ENCODE results near the gene WRAP73.

DNA sequence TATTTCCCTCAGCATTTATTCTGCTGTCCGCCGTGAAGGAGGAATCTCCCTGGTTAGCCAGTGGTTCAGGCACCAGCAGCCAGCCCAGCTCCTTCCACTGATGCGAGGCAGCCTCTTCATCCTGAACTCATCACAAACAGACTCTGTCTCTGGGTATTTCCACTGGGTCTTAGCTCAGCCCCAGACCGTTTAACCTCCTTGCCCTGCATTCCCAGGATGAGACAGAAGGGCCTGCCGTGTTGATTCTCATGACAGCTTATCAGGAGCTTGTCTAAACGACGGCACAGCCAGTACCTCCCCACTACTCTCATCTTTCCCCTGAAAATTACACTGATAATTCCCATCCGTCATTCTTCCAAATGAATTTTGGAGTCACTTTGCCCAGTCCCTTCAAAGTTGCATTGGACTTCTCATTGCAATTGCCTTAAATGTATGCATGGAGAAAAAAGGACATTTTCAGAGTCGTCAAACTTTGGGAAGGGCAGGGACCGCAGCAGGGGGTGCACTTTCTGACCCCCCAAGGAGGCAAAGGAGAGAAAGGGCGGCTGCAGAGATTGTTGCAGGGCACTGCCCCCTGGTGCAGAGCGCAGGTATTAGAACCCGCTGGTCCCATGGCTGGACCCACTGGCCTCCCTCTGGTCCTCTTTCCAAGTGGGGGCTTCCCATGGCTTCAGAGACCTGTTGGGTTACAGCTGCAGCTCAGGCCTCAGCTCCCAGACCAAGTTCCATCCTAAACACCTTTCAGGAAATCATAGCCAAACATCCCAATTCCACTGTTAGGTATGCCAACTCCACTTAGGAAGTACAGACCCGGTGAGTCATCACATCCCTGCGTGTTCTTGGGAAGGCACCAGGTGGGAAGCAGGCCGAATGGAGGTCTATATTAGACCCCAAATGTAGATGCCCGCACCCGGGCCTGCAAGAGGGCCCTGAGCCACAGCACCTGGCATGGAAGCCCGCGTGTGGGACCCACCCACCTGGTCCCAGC lies 34.9 kb downstream of the WRAP73 start:
- TF ChIP-seq POLR2AphosphoS5 (IDR thresholded peaks at IDR 0.05; ENCODE audit: low read depth, low read length) (no peak), POLR2A (IDR thresholded peaks at IDR 0.05; ENCODE audit: low read depth, low read length) (no peak), TAF1 (IDR thresholded peaks at IDR 0.05; ENCODE audit: borderline replicate concordance, low read depth, low read length) (no peak)
